ENCODE measurements around the gene SMAP1. TPM values are rescaled to one million over a fixed set of nuclear protein-coding genes. Genes with fewer than 3 reads are reported as not detected.

Gene SMAP1
- total RNA-seq, 1 experiment from 2014 or later = 3.5 TPM

- no peak for TF ChIP-seq EZH2phosphoT487 (IDR thresholded peaks at IDR 0.05; ENCODE audit: borderline replicate concordance)
Observed at GRCh38 chr6:70735513-70735912, 67.8 kb downstream of the SMAP1 start (continued).

GRCh38 chr6:70738028-70738427 is 70.3 kb downstream of the SMAP1 start:
- ChIA-PET RAD21 (ENCODE audit: low non-redundant PET in 1 of 2, low total read pairs in 2 of 2, uncharacterized antibody in 2 of 2, unreplicated experiment in 2 of 2) (no interaction called here), POLR2A (no interaction called here), CTCF (no interaction called here)
- Histone ChIP-seq H3K4me3 (replicated peaks in 1 of 2; ENCODE audit: low read depth in 1 of 2, low read length in 2 of 2) (no peak overlapping the region), H3K27me3 (ENCODE audit: insufficient read depth, low read length) (no peaks in the 10 kb centered on the region), H2AFZ (ENCODE audit: low read depth, low read length, poor library complexity, severe bottlenecking) (no peak overlapping the region), H3K9me3 (ENCODE audit: control insufficient read depth in 1 of 2, insufficient read depth in 1 of 2, low read depth in 1 of 2, low read length in 2 of 2) (no peaks in the 10 kb centered on the region; a peak in 1 of 4 replicates), H3K4me2 (ENCODE audit: low read length) (no peak overlapping the region), H3K27ac (ENCODE audit: low read depth, low read length) (no peak overlapping the region), H3K79me2 (ENCODE audit: insufficient read depth, low read length) (no peaks in the 10 kb centered on the region), H3K36me3 (ENCODE audit: control insufficient read depth in 1 of 2, insufficient read depth in 2 of 2, low read length in 2 of 2) (no peaks in the 10 kb centered on the region), H3K9me2 (ENCODE audit: insufficient read depth) (no peaks in the 10 kb centered on the region), H3K4me1 (ENCODE audit: control insufficient read depth in 1 of 2, insufficient read depth in 2 of 2, low read length in 2 of 2) (no peaks in the 10 kb centered on the region), H4K20me1 (ENCODE audit: insufficient read depth) (0 out of 2 replicates have a peak, but pooled peaks cover 1% of the 10 kb centered on the region), H3K9ac (ENCODE audit: low read length) (no peak overlapping the region)
- ATAC-seq (no peak), DNase-seq (ENCODE audit: low read depth, low spot score) (no peak)
- TF ChIP-seq YY1 (IDR thresholded peaks at IDR 0.05; ENCODE audit: extremely low read depth, insufficient replicate concordance, low read depth, low read length) (no peak), TCF7L2 (IDR thresholded peaks at IDR 0.05; ENCODE audit: borderline replicate concordance, extremely low read depth, insufficient read depth, insufficient read length) (no peak), CBX3 (IDR thresholded peaks at IDR 0.05; ENCODE audit: low read depth) (no peak), REST (IDR thresholded peaks at IDR 0.05; ENCODE audit: low read depth) (no peak), SRF (IDR thresholded peaks at IDR 0.05; ENCODE audit: low read depth) (no peak), EZH2 (IDR thresholded peaks at IDR 0.05) (no peak), ELF1 (IDR thresholded peaks at IDR 0.05; ENCODE audit: borderline replicate concordance, low read depth) (no peak), RAD21 (IDR thresholded peaks at IDR 0.05; ENCODE audit: low read depth) (no peak), MAX (IDR thresholded peaks at IDR 0.05) (no peak), FOSL1 (IDR thresholded peaks at IDR 0.05; ENCODE audit: low read depth) (no peak), ZBTB33 (IDR thresholded peaks at IDR 0.05; ENCODE audit: extremely low read depth, insufficient replicate concordance, low read length) (no peak), CTCF (IDR thresholded peaks at IDR 0.05 in 2 of 3, conservative IDR thresholded peaks at IDR 0.05 in 1 of 3; ENCODE audit: borderline replicate concordance in 1 of 3, insufficient read depth in 1 of 3, low read depth in 2 of 3, low read length in 2 of 3) (no peak), SP1 (IDR thresholded peaks at IDR 0.05; ENCODE audit: low read depth) (no peak), CEBPB (IDR thresholded peaks at IDR 0.05; ENCODE audit: low read depth) (no peak), EGR1 (IDR thresholded peaks at IDR 0.05; ENCODE audit: low read depth) (no peak)
- intact Hi-C loops (cut with micrococcal nuclease) = no loop called here
- BruUV-seq (replicated peaks) = no TSS peak
